ENCODE measurements around the gene ICAM4.

ICAM4 gene

DNA sequence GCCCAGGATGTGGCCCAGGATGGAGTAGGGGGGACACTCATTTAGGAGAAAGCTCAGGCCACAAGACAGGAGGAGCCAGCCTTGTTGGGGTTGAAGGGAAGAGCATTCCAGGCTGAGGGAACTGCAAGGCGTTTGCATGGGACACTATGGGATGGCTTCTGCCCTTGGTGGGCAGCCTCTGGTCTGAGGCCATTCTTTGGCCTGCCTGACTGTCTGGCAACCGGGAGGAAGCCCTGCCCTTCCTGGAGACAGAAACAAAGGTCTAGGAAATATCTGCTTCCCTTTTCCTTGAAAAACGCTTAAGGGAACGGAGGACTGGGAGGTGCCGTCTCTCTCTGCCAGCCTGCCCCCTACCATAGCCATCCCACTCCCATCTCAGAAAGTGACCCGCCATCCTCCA, 18.7 kb upstream of the ICAM4 start:
- TF ChIP-seq SIN3A (IDR thresholded peaks at IDR 0.05; ENCODE audit: borderline replicate concordance, insufficient read depth, low read length) (no peak), TAF1 (IDR thresholded peaks at IDR 0.05; ENCODE audit: borderline replicate concordance, insufficient read depth, low read length) (no peak), FOXP2 (optimal IDR thresholded peaks at IDR 0.05; ENCODE audit: borderline replicate concordance, extremely low read depth, extremely low read length, insufficient read depth) (no peak), POLR2AphosphoS5 (IDR thresholded peaks at IDR 0.05; ENCODE audit: low read depth, low read length) (no peak)
- TF ChIP-seq, protein P1, sequence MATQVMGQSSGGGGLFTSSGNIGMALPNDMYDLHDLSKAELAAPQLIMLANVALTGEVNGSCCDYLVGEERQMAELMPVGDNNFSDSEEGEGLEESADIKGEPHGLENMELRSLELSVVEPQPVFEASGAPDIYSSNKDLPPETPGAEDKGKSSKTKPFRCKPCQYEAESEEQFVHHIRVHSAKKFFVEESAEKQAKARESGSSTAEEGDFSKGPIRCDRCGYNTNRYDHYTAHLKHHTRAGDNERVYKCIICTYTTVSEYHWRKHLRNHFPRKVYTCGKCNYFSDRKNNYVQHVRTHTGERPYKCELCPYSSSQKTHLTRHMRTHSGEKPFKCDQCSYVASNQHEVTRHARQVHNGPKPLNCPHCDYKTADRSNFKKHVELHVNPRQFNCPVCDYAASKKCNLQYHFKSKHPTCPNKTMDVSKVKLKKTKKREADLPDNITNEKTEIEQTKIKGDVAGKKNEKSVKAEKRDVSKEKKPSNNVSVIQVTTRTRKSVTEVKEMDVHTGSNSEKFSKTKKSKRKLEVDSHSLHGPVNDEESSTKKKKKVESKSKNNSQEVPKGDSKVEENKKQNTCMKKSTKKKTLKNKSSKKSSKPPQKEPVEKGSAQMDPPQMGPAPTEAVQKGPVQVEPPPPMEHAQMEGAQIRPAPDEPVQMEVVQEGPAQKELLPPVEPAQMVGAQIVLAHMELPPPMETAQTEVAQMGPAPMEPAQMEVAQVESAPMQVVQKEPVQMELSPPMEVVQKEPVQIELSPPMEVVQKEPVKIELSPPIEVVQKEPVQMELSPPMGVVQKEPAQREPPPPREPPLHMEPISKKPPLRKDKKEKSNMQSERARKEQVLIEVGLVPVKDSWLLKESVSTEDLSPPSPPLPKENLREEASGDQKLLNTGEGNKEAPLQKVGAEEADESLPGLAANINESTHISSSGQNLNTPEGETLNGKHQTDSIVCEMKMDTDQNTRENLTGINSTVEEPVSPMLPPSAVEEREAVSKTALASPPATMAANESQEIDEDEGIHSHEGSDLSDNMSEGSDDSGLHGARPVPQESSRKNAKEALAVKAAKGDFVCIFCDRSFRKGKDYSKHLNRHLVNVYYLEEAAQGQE (IDR thresholded peaks at IDR 0.05; ENCODE audit: insufficient read depth in 1 of 2, low read depth in 2 of 2, low read length in 2 of 2): no peak

DNA sequence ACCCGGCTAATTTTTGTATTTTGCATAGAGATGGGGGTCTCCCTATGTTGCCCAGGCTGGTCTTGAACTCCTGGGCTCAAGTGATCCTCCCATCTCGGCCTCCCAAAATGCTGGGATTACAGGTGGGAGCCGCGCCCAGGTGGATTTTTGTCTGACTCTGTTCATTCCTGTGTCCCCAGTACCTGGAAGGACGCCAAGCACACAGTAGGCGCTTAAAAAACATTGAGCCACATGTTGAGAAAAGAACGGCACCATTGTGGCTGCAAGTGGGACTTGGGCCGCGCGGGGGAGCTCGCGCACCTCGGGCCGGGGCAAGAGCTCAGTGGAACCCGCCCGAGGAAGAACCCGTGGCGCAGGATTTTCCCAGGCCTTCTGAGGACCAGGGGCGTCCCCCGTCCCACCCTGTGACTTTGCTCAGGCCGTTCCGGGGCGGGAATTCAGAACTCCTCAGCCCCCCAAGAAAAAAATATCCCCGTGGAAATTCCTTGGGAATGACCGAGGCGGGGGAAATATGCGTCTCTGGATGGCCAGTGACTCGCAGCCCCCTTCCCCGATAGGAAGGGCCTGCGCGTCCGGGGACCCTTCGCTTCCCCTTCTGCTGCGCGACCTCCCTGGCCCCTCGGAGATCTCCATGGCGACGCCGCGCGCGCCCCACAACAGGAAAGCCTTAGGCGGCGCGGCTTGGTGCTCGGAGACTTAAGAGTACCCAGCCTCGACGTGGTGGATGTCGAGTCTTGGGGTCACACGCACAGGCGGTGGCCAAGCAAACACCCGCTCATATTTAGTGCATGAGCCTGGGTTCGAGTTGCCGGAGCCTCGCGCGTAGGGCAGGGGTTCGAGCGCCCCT, 17.2 kb upstream of the ICAM4 start:
- TF ChIP-seq TAF1 (IDR thresholded peaks at IDR 0.05; ENCODE audit: borderline replicate concordance, insufficient read depth, low read length): no peak
- no peak for TF ChIP-seq SIN3A (IDR thresholded peaks at IDR 0.05; ENCODE audit: borderline replicate concordance, insufficient read depth, low read length)
- no peak for TF ChIP-seq FOXP2 (optimal IDR thresholded peaks at IDR 0.05; ENCODE audit: borderline replicate concordance, extremely low read depth, extremely low read length, insufficient read depth)
- TF ChIP-seq, protein P1 (IDR thresholded peaks at IDR 0.05; ENCODE audit: insufficient read depth in 1 of 2, low read depth in 2 of 2, low read length in 2 of 2): no peak
- no peak for TF ChIP-seq POLR2AphosphoS5 (IDR thresholded peaks at IDR 0.05; ENCODE audit: low read depth, low read length)

DNA sequence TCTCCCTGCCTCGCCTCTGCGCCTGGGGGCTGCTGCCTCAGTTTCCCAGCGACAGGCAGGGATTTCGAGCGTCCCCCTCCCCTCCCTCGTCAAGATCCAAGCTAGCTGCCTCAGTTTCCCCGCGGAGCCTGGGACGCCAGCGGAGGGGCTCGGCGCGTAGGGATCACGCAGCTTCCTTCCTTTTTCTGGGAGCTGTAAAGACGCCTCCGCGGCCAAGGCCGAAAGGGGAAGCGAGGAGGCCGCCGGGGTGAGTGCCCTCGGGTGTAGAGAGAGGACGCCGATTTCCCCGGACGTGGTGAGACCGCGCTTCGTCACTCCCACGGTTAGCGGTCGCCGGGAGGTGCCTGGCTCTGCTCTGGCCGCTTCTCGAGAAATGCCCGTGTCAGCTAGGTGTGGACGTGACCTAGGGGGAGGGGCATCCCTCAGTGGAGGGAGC, 16.6 kb upstream of the ICAM4 start:
- TF ChIP-seq, protein P1 (IDR thresholded peaks at IDR 0.05; ENCODE audit: insufficient read depth in 1 of 2, low read depth in 2 of 2, low read length in 2 of 2): no peak
- TF ChIP-seq TAF1 (IDR thresholded peaks at IDR 0.05; ENCODE audit: borderline replicate concordance, insufficient read depth, low read length) (no peak), SIN3A (IDR thresholded peaks at IDR 0.05; ENCODE audit: borderline replicate concordance, insufficient read depth, low read length) (no peak)

DNA sequence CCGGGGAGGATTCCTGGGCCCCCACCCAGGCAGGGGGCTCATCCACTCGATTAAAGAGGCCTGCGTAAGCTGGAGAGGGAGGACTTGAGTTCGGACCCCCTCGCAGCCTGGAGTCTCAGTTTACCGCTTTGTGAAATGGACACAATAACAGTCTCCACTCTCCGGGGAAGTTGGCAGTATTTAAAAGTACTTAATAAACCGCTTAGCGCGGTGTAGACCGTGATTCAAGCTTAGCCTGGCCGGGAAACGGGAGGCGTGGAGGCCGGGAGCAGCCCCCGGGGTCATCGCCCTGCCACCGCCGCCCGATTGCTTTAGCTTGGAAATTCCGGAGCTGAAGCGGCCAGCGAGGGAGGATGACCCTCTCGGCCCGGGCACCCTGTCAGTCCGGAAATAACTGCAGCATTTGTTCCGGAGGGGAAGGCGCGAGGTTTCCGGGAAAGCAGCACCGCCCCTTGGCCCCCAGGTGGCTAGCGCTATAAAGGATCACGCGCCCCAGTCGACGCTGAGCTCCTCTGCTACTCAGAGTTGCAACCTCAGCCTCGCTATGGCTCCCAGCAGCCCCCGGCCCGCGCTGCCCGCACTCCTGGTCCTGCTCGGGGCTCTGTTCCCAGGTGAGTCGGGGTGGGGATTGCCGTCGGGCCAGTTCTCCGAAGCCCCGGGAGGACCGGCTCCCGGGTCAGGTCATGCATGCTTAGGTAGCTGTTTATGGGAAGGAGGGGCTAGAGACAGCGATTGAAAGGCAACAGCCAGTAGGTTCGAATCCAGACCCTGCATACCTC, 15.9 kb upstream of the ICAM4 start, which contains the start of gene ICAM1:
TSS of gene ICAM1 (plus strand) at position 505 of the 779 bp plus-strand sequence. CDS start at position 545, 40 bp downstream.
- TF ChIP-seq FOXP2 (optimal IDR thresholded peaks at IDR 0.05; ENCODE audit: borderline replicate concordance, extremely low read depth, extremely low read length, insufficient read depth): peak; percentile 47
- TF ChIP-seq SIN3A (IDR thresholded peaks at IDR 0.05; ENCODE audit: borderline replicate concordance, insufficient read depth, low read length): no peak
- TF ChIP-seq TAF1 (IDR thresholded peaks at IDR 0.05; ENCODE audit: borderline replicate concordance, insufficient read depth, low read length): 0 out of 2 replicates have a peak, but pooled peaks have one; percentile 20
- TF ChIP-seq POLR2AphosphoS5 (IDR thresholded peaks at IDR 0.05; ENCODE audit: low read depth, low read length): no peak
- TF ChIP-seq, protein P1 (IDR thresholded peaks at IDR 0.05; ENCODE audit: insufficient read depth in 1 of 2, low read depth in 2 of 2, low read length in 2 of 2): no peak
